GM12874 (cell line): ENCODE data around the gene ZBED4.

Experiments
- CTCF ChIP-seq: IDR thresholded peaks from 2 replicates; pipeline ENCODE4 v1.5.1; 2011; ENCODE audit warnings: low read depth, mild to moderate bottlenecking, control low read depth, low read length, moderate library complexity; ENCODE audit not compliant: insufficient read depth

The ZBED4 gene

DNA sequence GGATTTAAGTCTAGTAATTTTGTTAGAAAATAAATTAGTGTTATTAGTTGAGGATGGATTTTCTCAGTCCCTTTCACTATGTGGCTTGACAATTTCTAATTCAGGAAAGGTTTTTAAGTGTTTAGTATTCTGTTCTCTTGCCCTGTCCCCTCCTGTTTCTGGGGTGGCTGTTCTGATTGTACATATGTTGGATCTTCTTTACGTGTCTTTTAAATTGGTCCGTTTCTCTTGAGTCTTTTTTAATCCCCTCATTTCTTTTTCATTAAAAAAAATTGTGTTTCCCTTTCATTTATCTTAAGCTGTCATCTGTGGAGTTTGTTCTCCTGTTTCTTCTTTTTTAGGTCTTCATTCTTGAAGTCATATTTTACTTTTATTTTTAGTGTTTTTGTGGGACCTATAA is 12.5 kb downstream of the ZBED4 start:
- no peak for TF ChIP-seq CTCF

GRCh38 chr22:49866646-49867045 is 13.0 kb downstream of the ZBED4 start:
- TF ChIP-seq CTCF = no peak

DNA sequence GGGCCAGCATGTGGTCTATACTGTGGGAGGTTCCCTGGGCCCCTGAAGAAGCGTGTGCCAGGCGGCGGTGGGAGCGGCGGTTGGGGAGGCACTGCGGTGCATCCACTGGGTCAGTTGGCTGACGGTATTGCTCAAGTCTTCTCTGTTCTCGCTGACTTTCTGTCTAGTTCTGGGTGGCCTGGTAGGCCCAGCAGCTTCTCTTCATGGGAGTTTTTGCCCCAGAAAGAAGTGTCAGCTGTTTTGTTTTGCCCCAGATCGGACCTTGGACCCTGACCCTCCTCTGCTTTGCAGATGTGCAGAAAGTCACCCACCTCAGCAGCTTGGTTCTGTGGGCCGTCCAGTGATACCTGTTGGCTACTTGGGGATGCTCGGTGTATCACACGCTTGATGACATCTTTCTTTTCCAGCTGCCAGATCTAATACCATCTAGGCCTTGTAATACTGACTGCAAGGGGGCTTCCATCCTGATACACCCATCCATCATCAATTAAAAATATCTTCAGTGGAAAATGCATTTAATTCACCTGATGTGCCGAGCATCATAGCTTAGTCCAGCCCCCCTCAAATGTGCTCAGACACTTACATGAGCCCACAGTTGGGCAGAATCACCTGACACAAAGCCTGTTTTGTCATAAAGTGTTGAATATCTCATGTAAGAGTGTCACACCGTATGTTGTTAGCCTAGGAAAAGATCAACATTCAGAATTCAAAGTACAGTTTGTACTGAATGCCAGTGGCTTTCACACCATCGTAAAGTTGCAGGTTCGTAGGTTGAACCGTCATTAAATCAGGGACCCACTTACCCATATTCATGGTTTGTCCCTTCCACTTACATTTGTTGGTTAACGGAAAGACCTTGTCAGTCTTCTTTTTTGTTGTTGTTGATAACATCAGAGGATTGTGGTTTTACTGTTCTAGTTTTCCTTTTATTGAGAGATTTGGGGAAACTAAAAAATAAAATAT is 13.9 kb downstream of the ZBED4 start:
- TF ChIP-seq CTCF = no peak

DNA sequence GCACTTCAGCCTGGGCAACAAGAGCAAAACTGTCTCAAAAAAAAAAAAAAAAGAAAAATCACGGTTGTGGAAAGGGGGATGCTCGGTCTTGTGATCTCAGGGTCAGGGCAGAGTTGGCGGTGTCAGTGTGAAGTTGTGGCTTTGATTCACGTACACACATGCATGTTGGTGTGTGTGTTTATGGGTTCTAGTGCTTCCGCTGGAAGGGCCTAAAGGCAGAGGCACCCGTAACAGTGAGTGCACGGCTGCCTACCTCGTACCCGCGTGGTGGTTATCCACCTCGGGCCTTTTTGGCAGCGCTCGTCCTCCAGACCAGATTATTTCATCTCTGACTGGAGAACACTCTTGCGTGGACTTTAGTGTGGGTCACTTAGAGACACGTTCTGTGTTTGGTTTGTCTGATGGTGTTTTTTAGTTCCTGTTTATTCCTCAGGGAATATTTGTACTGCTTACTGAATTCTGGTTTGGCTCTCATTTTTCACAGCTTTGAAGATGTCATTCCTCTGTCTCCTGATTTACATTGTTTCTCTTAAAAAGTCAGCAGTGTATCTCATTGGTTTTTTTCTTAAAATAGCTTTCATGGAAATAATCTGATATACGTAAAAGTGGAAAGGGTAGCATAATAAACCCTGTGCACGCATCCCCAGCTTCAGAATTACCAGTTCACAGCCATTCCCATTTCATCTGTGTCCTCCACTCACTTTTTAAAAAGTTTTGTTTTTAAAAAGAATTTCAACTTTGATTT is 15.6 kb downstream of the ZBED4 start:
- TF ChIP-seq CTCF = no peak

DNA sequence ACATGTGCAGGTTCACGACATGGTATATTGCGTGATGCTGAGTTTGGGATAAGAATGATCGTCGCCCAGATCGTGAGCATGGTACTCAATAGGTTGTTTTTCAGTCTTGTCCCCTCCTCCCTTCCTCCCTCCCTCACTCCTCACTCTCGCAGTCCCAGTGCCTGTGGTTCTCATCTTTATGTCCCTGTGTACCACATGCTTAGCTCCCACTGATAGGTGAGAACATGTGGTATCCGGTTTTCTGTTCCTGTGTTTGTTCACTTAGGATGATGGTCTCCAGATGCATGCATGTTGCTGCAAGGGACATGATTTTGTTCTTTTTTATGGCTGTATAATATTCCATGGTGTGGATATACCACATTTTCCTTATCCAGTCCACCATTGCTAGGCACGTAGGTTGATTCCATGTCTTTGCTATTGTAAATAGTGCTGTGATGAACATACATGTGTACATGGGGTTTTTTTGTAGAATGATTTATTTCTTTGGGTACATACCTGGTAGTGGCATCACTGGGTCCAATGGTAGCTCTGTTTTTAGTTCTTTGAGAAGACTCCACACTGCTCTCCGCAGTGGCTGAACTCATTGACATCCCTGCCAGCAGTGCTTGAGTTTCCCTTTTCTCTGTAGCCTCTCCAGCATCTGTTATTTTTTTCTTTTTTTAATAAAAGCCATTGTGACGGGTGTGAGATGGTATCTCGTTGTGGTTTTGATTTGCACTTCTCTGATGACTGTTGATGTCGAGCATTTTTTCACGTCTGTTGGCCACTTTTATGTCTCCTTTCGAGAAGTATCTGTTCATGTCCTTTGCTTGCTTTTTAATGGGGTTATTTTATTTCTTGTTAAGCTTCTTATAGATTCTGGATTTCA is 16.4 kb downstream of the ZBED4 start:
- TF ChIP-seq CTCF = no peak

DNA sequence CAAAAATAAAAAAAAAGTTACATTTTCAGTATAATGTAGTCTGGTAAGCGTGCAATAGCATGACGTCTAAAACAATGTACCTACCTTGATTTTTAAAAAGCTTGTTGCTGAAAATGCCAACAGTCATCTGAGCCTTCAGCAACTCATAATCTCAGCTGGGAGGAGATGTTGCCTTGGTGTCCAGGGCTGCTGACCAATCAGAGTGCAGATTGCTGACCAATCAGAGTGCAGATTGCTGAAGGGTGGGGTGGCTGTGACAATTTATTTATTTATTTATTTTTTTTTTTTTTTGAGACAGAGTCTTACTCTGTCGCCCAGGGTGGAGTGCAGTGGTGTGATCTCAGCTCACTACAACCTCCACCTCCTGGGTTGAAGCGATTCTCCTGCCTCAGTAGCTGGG is 17.8 kb downstream of the ZBED4 start:
- no peak for TF ChIP-seq CTCF
